ENCODE results near the gene BLOC1S6.
"Not testable (repeated sequence)": the region's sequence is repeated elsewhere in the genome, so short reads cannot be mapped to it uniquely, and the experiment has no call there.

BLOC1S6 gene

DNA sequence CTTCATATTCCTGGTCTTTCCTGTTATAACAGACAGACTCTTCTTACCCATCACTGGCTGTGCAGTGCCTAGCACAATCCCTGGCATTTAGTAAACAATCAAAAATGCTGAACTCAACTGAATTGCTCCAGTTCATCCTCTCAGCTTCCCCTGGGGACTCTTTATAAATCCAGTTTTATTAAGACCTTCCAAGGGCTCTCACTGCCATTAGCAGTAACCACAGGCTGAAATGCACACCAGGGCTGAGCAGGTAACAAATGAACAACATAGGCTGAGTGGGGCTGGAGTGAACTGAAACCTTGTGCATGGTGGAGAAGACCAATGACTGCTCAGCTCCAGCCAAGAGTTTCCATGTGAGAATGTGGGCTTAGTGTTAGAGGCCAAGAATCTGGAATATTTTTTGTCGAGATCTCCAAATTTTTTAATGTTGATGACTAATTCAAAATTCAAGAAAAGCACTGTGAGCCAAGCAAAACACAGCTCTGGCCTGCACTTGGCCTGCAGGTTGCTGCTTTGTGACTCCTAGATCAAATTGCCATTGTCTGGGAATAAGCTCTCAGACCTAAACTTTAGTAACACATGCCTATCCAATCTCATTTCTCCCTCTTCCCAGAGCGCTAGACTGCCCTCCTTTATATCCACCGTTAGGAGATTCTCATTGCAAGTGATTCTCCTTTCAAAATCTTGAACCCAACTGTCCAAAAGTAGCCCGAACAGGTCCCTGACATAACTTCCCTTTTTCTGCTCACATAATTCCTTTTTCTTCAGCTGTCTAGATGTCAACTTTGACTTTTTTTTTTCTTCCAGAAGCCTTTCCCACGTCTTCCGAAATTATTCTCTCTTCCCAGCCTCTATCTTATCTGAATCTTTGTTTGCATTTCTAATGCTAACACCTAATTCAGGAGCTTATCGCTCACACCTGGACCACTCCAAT is 55.1 kb downstream of the BLOC1S6 start:
- peak; percentile 18 to 39 for DNase-seq

GRCh38 chr15:45644437-45644836 is 57.3 kb downstream of the BLOC1S6 start:
- DNase-seq, result no peak

DNA sequence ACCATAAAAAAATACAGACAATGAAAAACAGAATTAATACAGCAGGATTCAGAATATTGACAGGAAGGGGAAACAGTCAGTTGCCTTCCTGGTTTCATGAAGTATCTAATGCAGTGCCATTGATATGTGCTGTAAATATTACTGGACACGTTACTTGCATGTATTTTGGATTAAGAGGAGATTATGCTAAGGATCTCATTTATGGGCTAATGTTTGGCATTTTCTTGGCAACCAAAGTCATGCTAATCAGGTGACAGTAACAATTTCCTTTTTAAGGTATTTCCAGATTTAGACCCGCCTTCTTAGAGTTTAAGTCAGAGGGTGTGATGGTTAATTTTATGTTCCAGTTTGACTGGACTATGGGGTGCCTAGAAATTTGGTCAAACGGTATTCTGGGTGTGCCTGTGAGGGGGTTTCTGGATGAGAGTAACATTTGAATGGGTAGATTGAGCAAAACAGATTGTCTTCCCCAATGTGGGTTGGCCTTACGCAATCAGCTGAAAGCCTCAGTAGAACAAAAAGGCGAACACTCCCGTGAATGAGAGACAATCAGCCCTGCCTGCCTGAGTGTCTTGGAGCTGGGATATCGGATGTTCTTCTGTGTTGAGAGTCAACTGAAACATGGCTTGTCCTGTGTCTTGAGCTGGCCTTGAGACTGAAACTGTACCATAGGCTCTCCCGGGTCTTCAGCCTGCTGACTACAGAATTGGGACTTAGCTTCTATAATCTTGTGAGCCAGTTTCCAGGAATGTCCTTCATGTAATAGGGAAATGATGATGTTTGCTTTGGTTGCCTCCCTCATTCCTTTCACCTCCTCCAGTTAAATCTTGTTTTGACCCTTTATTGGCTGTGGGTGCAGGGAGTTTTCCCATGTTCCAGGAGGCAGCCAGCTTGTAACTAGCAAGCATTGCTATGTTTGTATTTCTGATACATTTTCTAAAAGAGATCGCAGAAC is 58.1 kb downstream of the BLOC1S6 start:
- peak in 1 of 2 experiments; percentile 33 for DNase-seq

GRCh38 chr15:45646220-45646619 is 59.0 kb downstream of the BLOC1S6 start:
- DNase-seq, result no peak

DNA sequence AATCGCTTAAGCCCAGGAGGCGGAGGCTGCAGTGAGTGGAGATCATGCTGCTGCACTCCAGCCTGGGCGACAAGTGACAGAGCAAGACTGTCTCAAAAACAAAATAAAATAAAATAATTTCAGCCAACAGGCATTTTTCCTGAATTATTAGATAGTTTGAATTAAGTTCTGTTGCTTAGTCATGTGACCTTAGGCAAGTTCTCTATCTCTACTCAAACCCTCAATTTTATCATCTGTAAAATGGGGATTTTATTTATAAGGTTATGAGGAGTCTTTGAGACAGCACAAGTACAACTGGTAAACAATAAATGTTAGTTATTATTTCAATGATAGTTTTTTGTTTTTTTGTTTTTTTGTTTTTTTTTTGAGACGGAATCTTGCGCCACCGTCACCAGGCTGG is 60.6 kb downstream of the BLOC1S6 start:
- DNase-seq, result no peak

GRCh38 chr15:45648521-45649200 is 61.5 kb downstream of the BLOC1S6 start:
- DNase-seq, result no peak

GRCh38 chr15:45650007-45650406 is 62.8 kb downstream of the BLOC1S6 start:
- DNase-seq, result not testable (repeated sequence)

DNA sequence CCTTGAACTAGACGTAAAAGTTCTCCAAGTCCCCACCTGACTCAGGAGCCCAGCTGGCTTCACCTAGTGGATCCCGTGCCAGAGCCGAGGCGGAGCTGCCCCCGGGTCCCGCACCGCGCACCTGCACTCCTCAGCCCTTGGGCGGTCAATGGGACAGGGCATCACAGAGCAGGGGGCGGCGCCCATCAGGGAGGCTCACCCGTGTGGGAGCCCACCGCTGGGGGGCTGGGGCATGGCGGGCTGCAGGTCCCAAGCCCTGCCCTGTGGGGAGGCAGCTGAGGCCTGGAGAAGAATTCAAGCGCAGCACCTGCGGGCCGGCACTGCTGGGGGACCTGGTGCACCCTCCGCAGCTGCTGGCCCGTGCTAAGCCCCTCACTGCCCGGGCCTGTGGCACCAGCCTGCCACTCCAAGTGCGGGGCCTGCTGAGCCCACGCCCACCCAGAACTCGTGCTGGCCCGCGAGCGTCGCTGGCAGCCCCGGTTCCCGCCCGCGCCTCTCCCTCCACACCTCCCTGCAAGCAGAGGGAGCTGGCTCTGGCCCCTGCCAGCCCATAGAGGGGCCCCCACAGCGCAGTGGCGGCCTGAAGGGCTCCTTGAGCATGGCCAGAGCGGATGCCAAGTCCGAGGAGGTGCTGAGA is 63.8 kb downstream of the BLOC1S6 start:
- DNase-seq, result no peak

DNA sequence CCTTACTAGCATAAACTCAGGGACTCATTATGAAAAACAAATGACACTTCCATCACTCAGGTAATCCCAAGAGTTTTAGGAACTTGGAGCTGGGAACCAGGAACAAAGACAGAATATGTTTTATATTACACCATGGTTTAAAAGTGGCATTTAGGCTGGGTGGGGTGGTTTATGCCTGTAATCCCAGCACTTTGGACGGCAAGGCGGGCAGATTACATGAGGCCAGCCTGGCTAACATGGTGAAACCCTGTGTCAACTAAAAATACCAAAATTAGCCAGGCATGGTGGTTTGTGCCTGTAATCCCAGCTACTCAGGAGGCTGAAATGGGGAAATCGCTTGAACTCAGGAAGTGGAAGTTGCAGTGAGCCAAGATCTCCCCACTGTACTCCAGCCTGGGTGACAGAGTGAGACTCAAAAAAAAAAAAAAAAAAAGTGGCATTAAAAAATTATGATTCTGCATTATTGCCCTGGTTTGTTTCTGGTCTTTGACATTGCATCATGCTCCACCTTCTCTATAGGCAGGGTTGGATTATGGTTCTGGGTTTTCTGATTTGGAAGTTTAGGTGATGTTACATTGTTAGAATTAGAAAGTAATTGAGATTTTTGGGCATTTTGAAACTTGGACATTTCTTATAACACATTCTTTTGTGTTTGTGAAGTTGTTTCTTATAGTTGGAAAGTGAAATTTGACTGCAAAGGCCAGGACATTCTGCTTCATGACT is 66.7 kb downstream of the BLOC1S6 start:
- DNase-seq, result peak; percentile 54 to 66

DNA sequence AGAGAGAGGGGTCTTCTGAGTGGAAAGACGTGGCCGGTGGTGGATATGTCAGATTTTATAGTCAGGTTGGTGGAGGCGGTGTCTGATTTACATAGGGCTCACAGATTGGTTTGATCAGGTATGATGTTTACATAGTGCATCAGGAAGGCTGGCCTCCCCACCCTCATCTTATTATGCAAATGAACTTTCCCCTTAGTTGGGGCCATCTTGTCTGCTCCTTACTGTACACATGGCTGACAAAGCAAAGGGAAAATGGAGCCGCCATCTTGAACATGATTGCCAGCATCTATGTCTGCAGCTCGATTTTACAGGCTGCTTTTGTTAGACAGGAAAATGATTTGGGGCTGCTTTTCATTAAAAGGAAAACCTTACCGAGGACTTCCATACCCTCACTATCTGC is 67.6 kb downstream of the BLOC1S6 start:
- DNase-seq, result no peak

GRCh38 chr15:45657254-45657653 is 70.1 kb downstream of the BLOC1S6 start:
- DNase-seq, result no peak

GRCh38 chr15:45657764-45658545 is 70.8 kb downstream of the BLOC1S6 start:
- DNase-seq, result no peak

Data from AML-193 (cell line).